GM18868 (cell line): ENCODE data around the gene POLE.

ENCODE experiments used
- ATAC-seq: cut with Tn5 transposase; IDR thresholded peaks from one replicate; pipeline ENCODE4 v1.9.1; 2021; ENCODE audit warnings: mild to moderate bottlenecking, moderate library complexity; ENCODE audit not compliant: unreplicated experiment

Gene POLE

DNA sequence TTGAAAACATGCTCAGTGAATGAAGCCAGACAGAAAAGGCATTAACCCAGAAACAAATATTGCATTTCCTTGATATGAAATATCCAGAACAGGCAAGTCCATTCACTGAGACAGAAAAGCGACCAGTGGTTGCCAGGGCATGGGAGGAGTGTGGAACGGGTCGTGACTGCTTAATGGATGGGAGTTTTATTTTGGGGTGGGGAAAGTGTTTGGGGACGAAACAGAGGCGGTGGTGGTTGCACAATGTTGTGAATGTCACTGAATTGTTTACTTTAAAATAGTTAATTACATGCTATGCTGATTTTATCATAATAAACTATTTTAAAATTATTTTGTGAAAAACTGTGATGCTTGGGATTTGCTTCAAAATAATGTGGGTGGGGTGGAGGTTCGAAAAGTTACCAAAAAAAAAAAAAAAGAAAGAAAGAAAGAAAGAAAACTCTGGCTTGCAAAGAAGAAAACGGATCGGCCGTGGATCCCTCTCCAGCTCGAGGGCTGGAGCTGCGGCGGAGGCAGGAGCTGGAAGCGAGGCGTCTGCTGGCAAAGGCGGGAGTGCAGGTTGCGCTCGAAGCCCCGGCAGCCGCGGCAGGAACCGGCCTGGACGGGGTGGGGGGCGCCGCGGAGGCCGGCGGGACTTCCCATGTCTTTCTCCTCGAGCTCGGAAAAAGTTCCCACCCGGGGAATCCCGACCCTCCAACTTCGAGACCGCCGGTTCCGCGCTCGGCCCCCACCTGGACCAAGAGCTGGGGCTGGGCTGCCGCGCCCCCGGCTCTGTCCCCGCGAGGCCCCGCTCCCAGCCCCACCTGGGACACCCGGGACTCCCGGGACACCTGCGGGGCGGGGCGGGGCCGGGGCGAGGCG, 69.1 kb downstream of the POLE start:
- no peak for ATAC-seq

GRCh38 chr12:132617135-132617701, 69.9 kb downstream of the POLE start:
- ATAC-seq, result no peak

- ATAC-seq, result no peak
Observed at GRCh38 chr12:132615579-132616038, 71.5 kb downstream of the POLE start.

DNA sequence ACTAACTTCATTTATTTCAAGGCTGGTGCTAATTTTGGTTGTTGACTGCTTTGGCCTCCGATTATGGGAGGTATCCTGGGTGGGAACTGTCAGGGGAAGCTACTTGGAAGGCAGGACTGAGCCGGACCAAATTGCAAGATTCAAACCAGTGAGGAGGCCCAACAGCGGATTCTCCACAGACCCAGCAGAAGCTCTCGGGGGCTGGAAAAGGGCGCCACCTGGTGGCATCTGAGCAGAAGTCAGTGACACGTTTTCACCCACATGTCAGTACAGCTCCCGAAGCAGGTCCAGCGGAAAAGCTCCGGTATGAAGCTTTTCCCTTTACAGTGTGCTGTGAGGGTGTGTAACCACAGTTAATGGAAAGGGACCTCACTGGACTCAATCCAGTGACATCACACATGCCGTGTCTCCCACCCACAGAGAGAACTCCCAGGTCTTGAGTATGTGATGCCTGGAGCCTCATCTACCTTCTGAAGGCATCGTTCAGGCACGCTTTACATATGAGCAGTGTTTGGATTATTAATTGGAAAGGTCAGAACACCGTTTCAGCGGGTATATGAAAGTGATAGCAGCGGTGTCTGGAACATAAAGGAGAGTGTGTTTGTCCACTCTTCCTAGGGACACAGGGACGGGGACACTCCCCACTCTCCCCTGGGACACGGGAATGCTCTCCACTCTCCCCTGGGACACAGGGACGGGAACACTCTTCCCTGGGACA, 72.1 kb downstream of the POLE start:
- no peak for ATAC-seq

DNA sequence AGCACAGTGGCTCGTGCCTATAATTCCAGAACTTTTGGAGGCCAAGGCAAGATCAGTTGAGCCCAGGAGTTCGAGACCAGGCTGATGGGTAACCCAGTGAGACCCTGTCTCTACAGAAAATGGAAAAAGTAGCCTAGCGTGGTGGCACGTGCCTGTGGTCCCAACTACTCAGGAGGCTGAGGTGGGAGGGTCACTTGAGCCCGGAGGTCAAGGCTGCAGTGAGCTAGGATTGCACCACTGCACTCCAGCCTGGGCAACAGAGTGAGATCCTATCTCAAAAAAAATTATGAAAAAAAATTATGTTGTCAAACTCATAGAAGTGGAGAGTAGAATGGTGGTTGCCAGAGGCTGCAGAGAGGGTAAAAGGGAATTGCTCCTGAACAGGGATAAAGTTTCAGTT, 73.1 kb downstream of the POLE start:
- no peak for ATAC-seq

- no peak for ATAC-seq
Observed at GRCh38 chr12:132611620-132612019, 75.5 kb downstream of the POLE start.

DNA sequence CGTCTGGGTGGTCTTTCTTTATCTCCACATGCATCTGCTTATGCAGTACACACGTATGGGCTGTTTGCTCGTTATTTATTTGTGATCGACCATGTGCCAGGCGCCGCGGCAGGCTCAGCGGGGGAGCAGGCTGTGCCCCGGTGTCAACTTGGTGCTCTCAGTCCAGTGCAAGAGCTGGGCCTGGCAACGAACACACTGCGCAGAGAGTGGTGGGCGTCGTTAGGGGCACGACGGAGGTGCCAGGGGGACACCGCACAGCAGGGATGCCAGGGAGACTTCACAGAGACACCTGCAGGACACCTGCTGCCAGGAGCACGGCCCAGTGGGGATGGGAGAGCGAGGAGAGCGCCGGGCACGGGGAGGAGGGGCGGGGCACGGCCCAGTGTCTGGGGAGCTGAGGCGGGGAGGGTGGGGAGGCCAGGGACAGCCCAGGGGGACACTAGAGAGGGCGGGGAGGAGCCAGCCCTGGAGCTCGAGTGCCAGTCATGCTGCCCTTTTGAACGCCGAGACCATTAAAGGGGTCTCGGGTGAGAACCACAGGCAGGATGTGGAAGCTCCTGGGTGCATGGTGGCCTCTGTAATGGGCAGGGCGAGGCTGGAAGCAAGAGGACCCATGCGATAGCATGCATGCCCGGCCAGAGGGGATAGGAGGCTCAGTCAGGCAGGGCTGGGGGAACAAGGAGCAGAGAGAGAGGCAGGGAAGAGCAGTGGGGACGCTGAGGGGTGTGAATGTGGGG, 76.1 kb downstream of the POLE start:
- ATAC-seq, result no peak

- no peak for ATAC-seq
Observed at GRCh38 chr12:132610051-132610759, 76.9 kb downstream of the POLE start, which contains the start of gene LRCOL1. LRCOL1 (minus strand) TSS chr12:132610582; CDS start chr12:132606251, 4,331 bp downstream.

DNA sequence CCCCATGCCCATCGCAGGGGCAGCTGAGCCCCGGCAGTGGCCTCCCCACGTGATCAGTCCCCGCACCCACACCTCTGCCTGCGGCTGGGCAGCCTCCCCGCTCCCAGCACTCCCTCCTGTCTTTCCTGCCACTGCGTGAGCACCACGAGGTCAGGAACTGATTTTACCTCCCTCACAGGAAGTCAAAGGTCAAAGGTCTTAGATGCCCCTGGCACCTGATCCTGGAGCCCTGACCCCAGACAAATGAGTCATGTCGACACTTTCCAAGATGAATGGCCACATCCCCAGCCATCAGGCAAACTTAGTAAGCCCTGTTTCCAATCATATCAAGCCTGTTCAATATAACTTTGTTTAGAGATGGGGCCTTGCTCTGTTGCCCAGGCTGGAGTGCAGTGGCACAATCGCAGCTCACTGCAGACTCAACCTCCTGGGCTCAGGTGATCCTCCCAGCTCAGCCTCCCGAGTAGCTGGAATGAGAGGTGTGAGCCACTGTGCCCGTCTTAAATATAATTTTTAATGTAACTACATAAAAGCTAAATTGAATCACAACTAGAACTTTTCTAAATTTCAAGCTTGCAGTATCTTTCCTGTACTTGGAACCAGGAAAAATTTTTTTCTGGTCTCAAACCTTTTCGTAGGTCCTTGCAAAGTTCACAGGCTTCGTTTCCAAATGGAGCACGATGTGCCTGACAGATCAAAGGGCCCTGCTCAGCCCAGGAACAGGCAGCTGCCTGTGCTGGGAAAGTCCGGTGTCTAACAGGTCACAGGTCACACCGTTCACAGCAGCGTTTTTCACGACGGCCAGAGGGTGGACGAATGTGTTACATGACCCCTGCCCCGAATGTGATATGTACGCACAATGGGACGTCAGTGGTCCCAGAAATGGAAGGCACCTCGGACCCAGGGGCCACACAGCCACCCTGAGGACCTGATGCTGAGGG, 78.6 kb downstream of the POLE start:
- ATAC-seq, result no peak

GRCh38 chr12:132606927-132607326, 80.2 kb downstream of the POLE start:
- no peak for ATAC-seq

DNA sequence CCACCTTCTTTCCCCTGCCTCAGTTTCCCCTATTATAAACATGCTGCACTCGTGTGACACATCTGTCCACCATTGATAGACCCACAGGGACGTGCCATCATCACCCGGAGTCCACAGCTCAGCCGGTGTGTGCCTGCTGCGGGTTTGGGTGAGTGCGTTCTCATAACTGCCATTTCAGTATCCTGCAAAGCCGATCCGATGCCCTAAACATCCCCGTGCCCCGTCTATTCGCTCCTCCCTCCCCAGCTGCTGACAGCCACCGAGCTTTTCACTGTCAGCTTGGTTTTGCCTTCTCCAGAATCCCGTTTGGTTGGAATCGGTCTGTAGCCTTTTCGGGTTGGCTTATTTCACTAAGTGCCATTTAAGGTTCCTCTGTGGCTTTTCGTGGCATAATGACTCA, 80.7 kb downstream of the POLE start:
- ATAC-seq, result no peak

- no peak for ATAC-seq
Observed at GRCh38 chr12:132605892-132606291, 81.2 kb downstream of the POLE start.

GRCh38 chr12:132604668-132605441, 82.3 kb downstream of the POLE start:
- no peak for ATAC-seq

- no peak for ATAC-seq
Observed at GRCh38 chr12:132604151-132604618, 83.0 kb downstream of the POLE start.

DNA sequence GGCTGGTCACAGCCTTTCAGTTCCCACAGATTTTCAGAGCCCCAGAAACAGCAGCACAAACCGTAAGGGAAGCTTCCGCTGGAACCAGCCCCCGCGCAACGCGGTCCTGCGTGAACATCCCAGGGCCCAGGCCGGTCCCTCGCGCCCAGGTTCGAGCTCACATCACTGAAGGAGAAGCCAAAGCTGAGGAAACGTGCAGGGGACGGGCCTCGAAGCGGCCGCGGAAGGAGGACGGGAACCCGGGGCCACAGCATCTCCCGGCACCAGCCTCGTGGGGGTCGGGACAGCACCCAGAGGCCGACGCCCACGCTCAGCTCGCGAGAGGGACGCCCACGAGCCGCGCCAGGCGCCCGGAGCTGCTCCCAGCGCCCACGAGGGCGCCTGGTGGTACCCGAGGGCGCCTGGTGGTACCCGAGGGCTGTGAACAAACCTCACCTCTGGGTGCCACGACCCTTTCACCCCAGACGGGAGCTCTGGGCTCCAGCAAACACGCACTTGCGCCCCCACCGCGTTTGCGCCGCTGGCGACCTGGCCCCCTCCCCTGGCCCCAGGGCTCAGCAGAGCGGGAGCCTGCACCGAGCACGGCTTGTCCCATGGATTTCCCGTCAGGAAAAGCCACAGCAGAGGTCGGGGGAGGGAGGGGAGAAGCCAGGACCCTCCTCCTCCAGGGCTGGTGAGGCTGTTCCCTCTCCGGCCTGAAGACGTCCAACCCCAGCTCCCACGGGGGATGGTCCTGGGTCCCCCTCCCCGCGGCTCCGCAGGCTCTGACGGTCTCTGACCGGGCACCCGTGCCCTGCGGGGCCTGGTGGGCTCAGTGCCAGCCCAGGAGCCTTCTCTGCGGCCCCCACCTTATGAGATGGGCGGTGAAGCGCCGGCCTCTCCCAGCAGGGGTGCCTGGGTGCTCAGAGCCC, 83.6 kb downstream of the POLE start:
- ATAC-seq, result no peak

DNA sequence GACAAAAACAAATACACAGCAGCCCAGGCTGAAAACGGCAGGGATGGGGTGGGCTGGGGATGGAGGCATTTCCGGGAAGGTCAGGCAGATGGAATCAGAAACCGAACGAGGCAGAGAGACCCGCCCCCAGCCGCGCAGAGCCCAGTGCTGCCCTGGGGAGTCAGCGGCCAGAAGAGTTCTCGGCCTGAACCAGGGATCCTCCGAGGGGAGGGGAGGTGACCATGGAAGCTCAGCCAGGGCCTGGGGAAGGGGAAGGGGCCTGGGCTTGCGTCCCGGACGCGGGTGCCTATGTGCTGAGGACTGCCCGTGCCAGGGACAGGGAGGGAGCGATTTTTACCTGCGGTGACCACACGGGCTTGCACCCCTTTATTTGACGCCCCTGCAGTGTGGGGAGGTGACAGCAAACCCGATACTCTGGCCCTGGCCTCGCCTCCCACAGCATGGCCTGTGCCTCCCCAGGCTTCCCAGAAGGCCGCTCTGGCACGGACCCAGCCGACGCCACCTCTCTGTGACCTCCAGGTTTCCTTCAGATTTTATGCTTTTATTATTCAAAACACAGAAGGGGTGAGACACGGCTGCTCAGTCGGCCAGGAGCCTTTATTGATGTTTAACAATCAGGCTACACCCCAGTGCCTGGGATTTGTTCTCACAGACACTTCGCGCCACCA, 84.4 kb downstream of the POLE start:
- ATAC-seq, result no peak
